ENCODE data around the gene CRYBG3.

GRCh38 chr3:97970156-97970555 is 148.3 kb downstream of the CRYBG3 start:
- TF ChIP-seq CTCF (IDR thresholded peaks at IDR 0.05; ENCODE audit: borderline replicate concordance, extremely low read depth, low read length, poor library complexity, severe bottlenecking) (no peak), EZH2 (IDR thresholded peaks at IDR 0.05; ENCODE audit: borderline replicate concordance, low read depth, low read length, severe bottlenecking) (no peak)
